HG03108 (cell line): ENCODE measurements around the gene STPG4.

ENCODE experiments used
- ATAC-seq: cut with Tn5 transposase; IDR thresholded peaks from one replicate; pipeline ENCODE4 v1.9.1; 2021; ENCODE audit warnings: moderate library complexity; ENCODE audit not compliant: unreplicated experiment

Gene STPG4

GRCh38 chr2:47038656-47039488 is 116.2 kb downstream of the STPG4 start:
- ATAC-seq: peak; percentile 40

GRCh38 chr2:47037678-47038077 is 117.4 kb downstream of the STPG4 start:
- ATAC-seq: no peak
